ENCODE data around the gene FPR3.

FPR3 gene

GRCh38 chr19:51824281-51825005 is 29.5 kb downstream of the FPR3 start:
- no peak for DNase-seq (ENCODE audit: low read depth)
- no peak overlapping the region for H3K4me3 ChIP-seq (ENCODE audit: low read depth, low read length)
- no peak for TF ChIP-seq CTCF (conservative IDR thresholded peaks at IDR 0.05; ENCODE audit: low read depth, low read length)

DNA sequence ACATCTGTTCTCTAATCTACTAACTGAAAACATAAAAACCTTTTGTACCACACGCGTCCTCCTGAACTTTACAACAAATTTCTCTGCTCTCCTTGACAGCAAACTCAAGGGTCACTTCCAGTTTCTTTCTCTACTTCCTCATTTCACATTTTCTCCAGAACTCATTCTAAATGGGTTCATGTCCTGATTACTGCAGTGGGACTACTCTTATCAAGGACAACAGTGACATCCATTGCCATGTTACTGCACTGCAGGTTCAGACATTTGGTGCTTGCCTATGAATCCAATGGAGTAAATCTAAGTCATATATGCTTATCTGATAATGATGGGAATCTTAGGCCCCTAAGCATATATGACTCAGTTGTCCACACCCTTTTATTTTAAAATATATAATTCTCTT is 35.3 kb downstream of the FPR3 start:
- DNase-seq (ENCODE audit: low read depth): peak; percentile 34
- no peak overlapping the region for H3K4me3 ChIP-seq (ENCODE audit: low read depth, low read length)
- TF ChIP-seq CTCF (conservative IDR thresholded peaks at IDR 0.05; ENCODE audit: low read depth, low read length): peak; percentile 14

DNA sequence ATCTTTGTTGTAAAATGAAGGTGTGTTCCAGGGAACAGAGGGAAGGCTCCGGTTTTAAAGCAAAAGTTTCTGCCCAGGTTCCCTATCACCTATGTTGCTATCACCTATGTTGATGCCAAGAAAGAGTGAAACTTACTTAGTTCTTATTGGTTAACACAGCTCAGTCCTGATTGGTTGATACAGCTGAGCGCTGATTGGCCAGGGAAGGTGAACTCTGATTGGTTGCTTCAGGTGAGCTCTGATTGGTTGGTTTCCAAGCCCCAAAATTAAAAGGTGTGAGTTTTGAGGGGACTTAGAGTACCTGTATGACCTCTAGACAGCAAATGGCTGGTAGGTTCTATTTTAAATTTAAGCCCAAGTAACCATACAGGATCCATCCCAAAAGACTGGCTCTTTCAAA is 42.2 kb downstream of the FPR3 start:
- TF ChIP-seq CTCF (conservative IDR thresholded peaks at IDR 0.05; ENCODE audit: low read depth, low read length): no peak
- DNase-seq (ENCODE audit: low read depth): no peak
- H3K4me3 ChIP-seq (ENCODE audit: low read depth, low read length): no peak overlapping the region

DNA sequence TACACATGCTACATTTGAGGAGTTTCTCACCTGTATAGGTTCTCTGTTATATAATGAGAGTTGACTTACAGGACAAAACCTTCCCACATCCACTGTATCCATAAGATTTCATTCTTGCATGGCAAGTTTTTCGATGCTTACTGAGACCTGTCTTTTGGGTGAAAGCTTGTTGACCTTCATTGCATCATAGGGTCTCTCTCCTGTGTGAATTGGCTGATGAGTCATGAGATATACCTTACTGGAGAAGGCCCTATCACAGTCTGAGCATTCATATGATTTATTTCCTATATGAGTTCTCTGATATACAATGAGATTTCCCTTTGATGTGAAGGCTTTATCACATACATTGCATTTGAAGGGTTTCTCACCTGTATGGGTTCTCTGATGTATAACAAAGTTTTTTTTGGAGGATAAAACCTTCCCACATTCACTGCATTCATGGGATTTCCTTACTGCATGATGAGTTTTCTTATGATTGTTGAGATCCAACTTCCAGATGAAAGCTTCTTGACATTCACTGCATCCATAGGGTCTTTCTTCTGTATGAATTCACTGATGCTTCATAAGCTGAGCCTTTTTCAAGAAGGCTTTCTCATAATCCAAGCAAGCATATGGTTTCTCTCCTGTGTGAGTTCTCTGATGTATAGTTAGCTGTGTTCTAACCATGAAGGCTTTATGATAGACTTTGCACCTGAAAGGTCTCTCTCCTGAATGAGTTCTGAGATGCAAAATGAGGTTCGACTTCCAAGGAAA is 67.1 kb downstream of the FPR3 start:
- H3K4me3 ChIP-seq (ENCODE audit: low read depth, low read length): no peak overlapping the region
- no peak for DNase-seq (ENCODE audit: low read depth)
- TF ChIP-seq CTCF (conservative IDR thresholded peaks at IDR 0.05; ENCODE audit: low read depth, low read length): no peak

GRCh38 chr19:51873097-51873496 is 78.1 kb downstream of the FPR3 start:
- H3K4me3 ChIP-seq (ENCODE audit: low read depth, low read length): no peak overlapping the region
- no peak for TF ChIP-seq CTCF (conservative IDR thresholded peaks at IDR 0.05; ENCODE audit: low read depth, low read length)
- no peak for DNase-seq (ENCODE audit: low read depth)

All from choroid plexus epithelial cell (primary cell).